ENCODE measurements around the gene AFG1L.

- TF ChIP-seq POLR2AphosphoS5 (IDR thresholded peaks at IDR 0.05; ENCODE audit: low read depth, low read length) (no peak), TAF1 (IDR thresholded peaks at IDR 0.05; ENCODE audit: borderline replicate concordance, insufficient read depth, low read length) (no peak)
These were observed 270.4 kb downstream of the AFG1L start for GRCh38 chr6:108565091-108565766.

Measured in PFSK-1 (cell line).